ENCODE measurements around the gene PTPRJ.
"Not testable (repeated sequence)": the region's sequence is repeated elsewhere in the genome, so short reads cannot be mapped to it uniquely, and the experiment has no call there.

The PTPRJ gene

DNA sequence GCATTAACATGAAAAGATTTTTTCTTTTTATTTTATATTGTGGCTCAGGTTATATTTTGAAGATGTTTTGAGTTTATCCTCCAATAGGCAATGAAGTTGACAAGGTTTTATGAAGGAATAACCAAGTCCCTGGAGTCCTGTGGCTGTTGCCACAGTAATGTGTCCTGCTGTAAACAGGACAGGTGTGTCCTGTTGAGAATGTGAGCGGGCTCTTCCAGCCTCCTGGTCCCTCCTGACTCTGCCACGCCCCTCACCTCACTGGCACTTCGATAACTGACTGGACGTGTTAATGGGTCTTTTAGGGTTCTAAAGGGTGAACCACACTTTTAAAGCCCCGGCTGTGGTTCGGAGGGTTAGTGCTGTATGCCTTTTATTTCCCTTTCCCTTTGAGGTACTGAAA lies 188.5 kb downstream of the PTPRJ start:
- Histone ChIP-seq H3K9me3 (ENCODE audit: control insufficient read depth, insufficient read depth, low read length) (no peaks in the 10 kb centered on the region), H3K9ac (ENCODE audit: low read depth, low read length) (no peak overlapping the region), H3K36me3 (ENCODE audit: insufficient read depth, low read length) (peaks cover 2% of the 10 kb centered on the region; the same call in 1 of the 2 replicates), H3K4me1 (ENCODE audit: insufficient read depth, low read length) (no peaks in the 10 kb centered on the region)

DNA sequence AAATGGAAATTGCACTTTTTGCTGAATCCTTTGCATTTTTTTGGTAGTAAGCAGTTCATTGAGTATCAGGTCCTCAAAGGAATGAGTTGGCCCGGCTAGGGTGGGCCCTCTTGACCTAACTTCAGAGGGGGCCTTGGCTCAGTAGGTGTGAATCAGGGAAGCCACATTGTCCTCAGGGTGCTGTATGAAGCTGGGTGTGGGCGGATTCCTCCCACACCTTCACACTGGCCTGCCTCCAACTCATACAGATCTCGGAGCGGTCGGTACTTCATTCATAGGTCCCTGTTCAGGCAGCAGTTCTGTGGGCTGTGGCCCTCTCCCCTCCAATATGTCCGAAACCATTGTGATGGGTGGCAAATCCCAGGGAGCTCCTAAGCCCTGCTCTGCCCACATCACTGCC lies 188.9 kb downstream of the PTPRJ start:
- H3K4me1 ChIP-seq (ENCODE audit: insufficient read depth, low read length): no peaks in the 10 kb centered on the region
- H3K9me3 ChIP-seq (ENCODE audit: control insufficient read depth, insufficient read depth, low read length): no peaks in the 10 kb centered on the region
- H3K36me3 ChIP-seq (ENCODE audit: insufficient read depth, low read length): no peaks in the 10 kb centered on the region

GRCh38 chr11:48169717-48170116 lies 189.4 kb downstream of the PTPRJ start:
- Histone ChIP-seq H3K36me3 (ENCODE audit: insufficient read depth, low read length) (no peaks in the 10 kb centered on the region), H3K9ac (ENCODE audit: low read depth, low read length) (no peak overlapping the region), H3K4me1 (ENCODE audit: insufficient read depth, low read length) (no peaks in the 10 kb centered on the region), H3K9me3 (ENCODE audit: control insufficient read depth, insufficient read depth, low read length) (no peaks in the 10 kb centered on the region)

More for the DNA sequence above, 188.9 kb downstream of the PTPRJ start:
- H3K9ac ChIP-seq (ENCODE audit: low read depth, low read length): no peak overlapping the region

GRCh38 chr11:48170241-48171233 lies 190.2 kb downstream of the PTPRJ start:
- Histone ChIP-seq H3K9ac (ENCODE audit: low read depth, low read length) (no peak overlapping the region), H3K4me1 (ENCODE audit: insufficient read depth, low read length) (no peaks in the 10 kb centered on the region), H3K36me3 (ENCODE audit: insufficient read depth, low read length) (no peaks in the 10 kb centered on the region), H3K9me3 (ENCODE audit: control insufficient read depth, insufficient read depth, low read length) (no peaks in the 10 kb centered on the region)

DNA sequence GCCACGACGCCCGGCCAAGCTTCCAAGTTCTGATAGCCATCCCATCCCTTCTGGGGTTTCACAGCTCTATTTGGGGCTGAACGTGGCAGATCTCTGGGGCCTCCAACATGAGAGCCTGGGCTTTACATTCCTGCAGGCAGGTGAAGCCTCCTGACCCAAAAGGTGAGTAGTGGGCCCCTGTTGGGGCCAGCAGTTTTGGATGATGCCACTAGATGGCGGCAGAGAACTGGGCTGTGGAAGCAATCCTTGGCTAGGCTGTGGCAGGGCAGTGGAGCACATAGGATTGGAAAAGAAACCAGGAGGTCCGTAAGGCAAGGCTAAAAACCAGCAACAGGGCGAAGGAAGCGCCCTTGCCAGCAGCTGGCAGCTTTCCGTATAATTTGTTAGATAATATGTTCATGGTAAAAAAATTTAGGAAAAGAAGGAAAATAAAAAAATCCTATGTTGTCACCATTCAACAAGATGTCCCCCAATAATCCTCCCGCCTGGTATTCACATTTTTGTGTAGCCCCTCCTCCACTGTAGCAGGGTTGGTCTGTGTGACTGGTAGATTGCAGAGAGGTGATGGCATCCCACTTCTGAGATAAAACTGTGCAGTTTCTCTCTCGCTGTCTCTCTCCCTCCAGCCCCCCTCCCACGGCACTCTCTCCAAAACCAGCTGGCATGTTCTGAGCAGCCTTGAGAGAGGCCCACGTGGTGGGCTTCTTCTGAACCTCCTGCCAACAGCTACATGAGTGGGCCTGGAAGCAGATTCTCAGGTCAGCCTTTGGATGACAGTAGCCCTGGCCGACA lies 192.7 kb downstream of the PTPRJ start:
- H3K36me3 ChIP-seq (ENCODE audit: insufficient read depth, low read length): no peaks in the 10 kb centered on the region
- H3K9me3 ChIP-seq (ENCODE audit: control insufficient read depth, insufficient read depth, low read length): no peaks in the 10 kb centered on the region
- no peaks in the 10 kb centered on the region for H3K4me1 ChIP-seq (ENCODE audit: insufficient read depth, low read length)
- H3K9ac ChIP-seq (ENCODE audit: low read depth, low read length): no peak overlapping the region

DNA sequence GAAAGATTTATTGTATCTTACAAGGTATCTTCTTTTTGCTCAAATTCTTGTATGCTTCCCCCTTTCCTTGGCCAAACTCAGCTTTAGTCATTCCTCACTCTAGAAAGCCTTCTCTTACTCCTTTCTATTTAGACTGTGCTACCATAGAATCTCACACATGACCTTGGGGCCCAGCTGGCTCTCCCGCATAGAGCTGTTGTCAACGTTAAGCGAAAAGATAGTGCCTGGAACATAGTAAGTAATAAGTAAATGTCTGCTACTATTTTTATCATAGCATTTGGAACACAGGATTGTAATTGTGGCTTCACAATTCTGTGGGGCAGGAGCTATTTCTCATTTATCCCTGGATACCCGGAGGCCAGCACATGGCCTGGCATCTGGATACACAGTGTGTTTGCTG lies 197.3 kb downstream of the PTPRJ start:
- H3K9me3 ChIP-seq (ENCODE audit: control insufficient read depth, insufficient read depth, low read length): no peaks in the 10 kb centered on the region

GRCh38 chr11:48180627-48181026 lies 200.3 kb downstream of the PTPRJ start:
- no peaks in the 10 kb centered on the region for H3K4me1 ChIP-seq (ENCODE audit: insufficient read depth, low read length)
- H3K9me3 ChIP-seq (ENCODE audit: control insufficient read depth, insufficient read depth, low read length): no peaks in the 10 kb centered on the region
- H3K9ac ChIP-seq (ENCODE audit: low read depth, low read length): no peak overlapping the region
- no peaks in the 10 kb centered on the region for H3K36me3 ChIP-seq (ENCODE audit: insufficient read depth, low read length)

More for the DNA sequence above, 197.3 kb downstream of the PTPRJ start:
- no peak overlapping the region for H3K9ac ChIP-seq (ENCODE audit: low read depth, low read length)
- no peaks in the 10 kb centered on the region for H3K4me1 ChIP-seq (ENCODE audit: insufficient read depth, low read length)
- no peaks in the 10 kb centered on the region for H3K36me3 ChIP-seq (ENCODE audit: insufficient read depth, low read length)

DNA sequence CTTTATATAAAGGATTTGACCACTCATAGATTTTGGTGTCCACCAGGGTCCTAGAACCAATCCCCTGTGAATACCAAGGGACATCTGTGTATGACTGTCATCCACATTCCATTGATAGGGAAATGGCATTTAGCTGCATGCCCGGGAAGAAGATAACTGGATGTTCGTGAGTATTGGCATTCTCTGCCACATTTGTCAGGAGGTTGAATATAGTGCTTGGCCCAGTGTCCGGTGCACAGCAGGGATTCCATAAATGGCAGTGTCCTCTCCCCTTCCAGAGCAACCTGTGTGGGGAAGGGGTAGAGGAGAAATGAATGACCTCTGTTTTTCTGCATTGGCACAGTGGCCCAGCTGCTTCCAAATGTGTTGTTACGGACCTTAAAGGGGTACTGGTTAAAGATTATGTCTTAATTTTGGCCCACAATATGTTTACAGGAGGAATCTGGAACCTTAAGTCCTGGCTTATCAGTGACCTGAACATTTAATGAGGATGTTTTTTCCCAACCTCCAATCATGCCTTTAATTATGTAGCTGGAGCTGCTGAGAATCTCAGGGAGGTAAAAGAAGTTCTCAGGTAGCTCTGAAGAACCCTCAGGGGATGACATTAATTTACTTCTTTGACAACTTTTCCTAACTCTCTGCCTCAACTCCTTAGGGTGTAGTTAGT lies 202.6 kb downstream of the PTPRJ start:
- no peaks in the 10 kb centered on the region for H3K4me1 ChIP-seq (ENCODE audit: insufficient read depth, low read length)
- no peaks in the 10 kb centered on the region for H3K9me3 ChIP-seq (ENCODE audit: control insufficient read depth, insufficient read depth, low read length)
- H3K36me3 ChIP-seq (ENCODE audit: insufficient read depth, low read length): no peaks in the 10 kb centered on the region
- H3K9ac ChIP-seq (ENCODE audit: low read depth, low read length): no peak overlapping the region

DNA sequence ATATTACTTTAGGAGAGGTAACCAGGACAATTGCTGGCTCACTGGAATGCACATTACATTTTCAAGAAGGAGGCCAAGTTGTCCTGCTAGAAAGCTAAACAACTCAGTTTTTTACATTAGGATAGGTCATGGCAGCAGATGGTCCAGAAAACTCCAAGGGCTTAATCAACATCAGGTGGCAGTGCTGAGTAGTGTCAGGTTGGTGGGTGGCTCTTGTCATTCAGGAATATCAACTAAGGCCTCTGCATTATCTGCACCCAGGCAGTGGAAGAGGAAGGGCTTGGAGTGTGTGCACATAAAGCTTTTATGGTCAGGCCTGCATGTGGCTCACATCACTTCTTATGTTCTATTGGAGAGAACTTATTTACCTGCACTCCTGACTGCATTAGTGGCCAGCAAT lies 204.1 kb downstream of the PTPRJ start:
- no peak overlapping the region for H3K9ac ChIP-seq (ENCODE audit: low read depth, low read length)
- H3K36me3 ChIP-seq (ENCODE audit: insufficient read depth, low read length): no peaks in the 10 kb centered on the region
- H3K4me1 ChIP-seq (ENCODE audit: insufficient read depth, low read length): no peaks in the 10 kb centered on the region
- H3K9me3 ChIP-seq (ENCODE audit: control insufficient read depth, insufficient read depth, low read length): no peaks in the 10 kb centered on the region

DNA sequence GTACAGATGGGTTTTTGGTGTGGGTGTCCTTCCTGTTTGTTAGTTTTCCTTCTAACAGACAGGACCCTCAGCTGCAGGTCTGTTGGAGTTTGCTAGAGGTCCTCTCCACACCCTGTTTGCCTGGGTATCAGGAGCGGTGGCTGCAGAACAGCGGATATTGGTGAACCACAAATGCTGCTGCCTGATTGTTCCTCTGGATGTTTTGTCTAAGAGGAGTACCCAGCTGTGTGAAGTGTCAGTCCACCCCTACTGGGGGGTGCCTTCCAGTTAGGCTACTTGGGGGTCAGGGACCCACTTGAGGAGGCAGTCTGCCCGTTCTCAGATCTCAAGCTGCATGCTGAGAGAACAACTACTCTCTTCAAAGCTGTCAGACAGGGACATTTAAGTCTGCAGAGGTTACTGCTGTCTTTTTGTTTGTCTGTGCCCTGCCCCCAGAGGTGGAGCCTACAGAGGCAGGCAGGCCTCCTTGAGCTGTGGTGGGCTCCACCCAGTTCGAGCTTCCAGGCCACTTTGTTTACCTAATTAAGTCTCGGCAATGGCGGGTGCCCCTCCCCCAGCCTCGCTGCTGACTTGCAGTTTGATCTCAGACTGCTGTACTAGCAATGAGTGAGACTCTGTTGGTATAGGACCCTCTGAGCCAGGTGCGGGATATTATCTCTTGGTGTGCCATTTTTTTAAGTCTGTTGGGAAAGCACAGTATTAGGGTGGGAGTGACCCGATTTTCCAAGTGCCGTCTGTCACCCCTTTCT lies 210.7 kb downstream of the PTPRJ start:
- peak overlapping the region; percentile 11; the same call in 1 of the 2 replicates for H3K9ac ChIP-seq (ENCODE audit: low read depth, low read length)
- not testable (repeated sequence) for H3K36me3 ChIP-seq (ENCODE audit: insufficient read depth, low read length)

DNA sequence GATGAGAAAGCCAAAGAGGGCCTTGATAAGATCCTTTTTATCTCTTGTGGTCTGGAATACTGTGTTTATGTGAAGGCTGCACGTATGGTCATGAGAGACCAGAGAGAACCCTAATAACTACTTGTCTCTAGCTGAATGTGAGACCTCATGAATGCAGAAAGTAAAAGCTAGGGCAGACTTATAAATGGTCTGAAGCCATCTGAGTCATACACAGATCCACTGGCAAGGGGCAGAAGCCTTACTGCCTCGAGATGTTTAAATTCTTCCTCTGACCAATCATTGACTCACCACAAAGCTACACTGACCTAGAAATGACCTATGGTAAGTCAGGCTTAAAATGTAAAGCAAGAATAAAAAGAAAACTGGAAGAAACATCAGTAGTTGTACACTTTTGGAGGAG lies 213.5 kb downstream of the PTPRJ start:
- no peak overlapping the region for H3K9ac ChIP-seq (ENCODE audit: low read depth, low read length)
- H3K4me1 ChIP-seq (ENCODE audit: insufficient read depth, low read length): no peaks in the 10 kb centered on the region
- 0 out of 2 replicates have a peak, but pooled peaks cover 3% of the 10 kb centered on the region for H3K9me3 ChIP-seq (ENCODE audit: control insufficient read depth, insufficient read depth, low read length)
- no peaks in the 10 kb centered on the region for H3K36me3 ChIP-seq (ENCODE audit: insufficient read depth, low read length)

More for the DNA sequence above, 210.7 kb downstream of the PTPRJ start:
- H3K9me3 ChIP-seq (ENCODE audit: control insufficient read depth, insufficient read depth, low read length); H3K4me1 ChIP-seq (ENCODE audit: insufficient read depth, low read length): not testable (repeated sequence)

- no peaks in the 10 kb centered on the region for H3K9me3 ChIP-seq (ENCODE audit: control insufficient read depth, insufficient read depth, low read length)
- H3K9ac ChIP-seq (ENCODE audit: low read depth, low read length): no peak overlapping the region
- no peaks in the 10 kb centered on the region for H3K4me1 ChIP-seq (ENCODE audit: insufficient read depth, low read length)
- H3K36me3 ChIP-seq (ENCODE audit: insufficient read depth, low read length): no peaks in the 10 kb centered on the region
These were observed 227.5 kb downstream of the PTPRJ start for GRCh38 chr11:48207881-48208280.

- Histone ChIP-seq H3K36me3 (ENCODE audit: insufficient read depth, low read length) (no peaks in the 10 kb centered on the region), H3K4me1 (ENCODE audit: insufficient read depth, low read length) (no peaks in the 10 kb centered on the region), H3K9me3 (ENCODE audit: control insufficient read depth, insufficient read depth, low read length) (no peaks in the 10 kb centered on the region), H3K9ac (ENCODE audit: low read depth, low read length) (no peak overlapping the region)
These were observed 229.7 kb downstream of the PTPRJ start for GRCh38 chr11:48210052-48210451.

- no peaks in the 10 kb centered on the region for H3K36me3 ChIP-seq (ENCODE audit: insufficient read depth, low read length)
- H3K4me1 ChIP-seq (ENCODE audit: insufficient read depth, low read length): no peaks in the 10 kb centered on the region
- H3K9me3 ChIP-seq (ENCODE audit: control insufficient read depth, insufficient read depth, low read length): no peaks in the 10 kb centered on the region
- H3K9ac ChIP-seq (ENCODE audit: low read depth, low read length): no peak within 1 kb of the TSS
These were observed 236.2 kb downstream of the PTPRJ start, which contains the start of gene OR4B1 for GRCh38 chr11:48216510-48216909. OR4B1 (plus strand) TSS chr11:48216810; CDS start chr11:48216810, 0 bp downstream.

All from ES-I3 (cell line).